OCI-LY1 (cell line): ENCODE measurements around the gene PBRM1.

Source experiments
- H2AFZ ChIP-seq: fragments of 200-600 bp; sonication (generic), shearing (Covaris generic); 2 replicates; pipeline ENCODE4 v1.6.0; 2014; ENCODE audit warnings: antibody characterized with exemption, mild to moderate bottlenecking, low read length
- H3F3A ChIP-seq: fragments of 200-600 bp; sonication (generic), shearing (Covaris generic); 2 replicates; pipeline ENCODE4 v1.6.0; 2014; ENCODE audit warnings: mild to moderate bottlenecking, antibody characterized with exemption, low read length, moderate library complexity; ENCODE audit not compliant: insufficient read depth
- H3K27ac ChIP-seq: fragments of 200-600 bp; sonication (generic); 2 replicates; pipeline ENCODE4 v1.5.1; 2014; ENCODE audit warnings: low read length, mixed run types, mild to moderate bottlenecking, low read depth; ENCODE audit not compliant: poor library complexity, severe bottlenecking
- H3K27me3 ChIP-seq: fragments of 200-600 bp; sonication (generic); 2 replicates; pipeline ENCODE4 v1.6.0; 2014; ENCODE audit warnings: antibody characterized with exemption, mild to moderate bottlenecking, low read length, moderate library complexity; ENCODE audit not compliant: insufficient read depth
- H3K36me3 ChIP-seq: fragments of 200-600 bp; sonication (generic); 2 replicates; pipeline ENCODE4 v1.6.1; 2014; ENCODE audit warnings: mild to moderate bottlenecking, antibody characterized with exemption, low read length, moderate library complexity, mixed read lengths; ENCODE audit not compliant: insufficient read depth
- H3K4me1 ChIP-seq: fragments of 200-600 bp; sonication (generic); 2 replicates; pipeline ENCODE4 v1.5.1; 2014; ENCODE audit warnings: mild to moderate bottlenecking, low read length, moderate library complexity; ENCODE audit not compliant: insufficient read depth, severe bottlenecking
- H3K4me2 ChIP-seq: fragments of 200-600 bp; sonication (generic), shearing (Covaris generic); 2 replicates; pipeline ENCODE4 v1.6.1; 2014; ENCODE audit warnings: low read length
- H3K4me3 ChIP-seq: fragments of 200-600 bp; sonication (generic); 2 replicates; pipeline ENCODE4 v1.5.1; 2014; ENCODE audit warnings: low read length, low read depth, mild to moderate bottlenecking, mixed read lengths; ENCODE audit not compliant: poor library complexity, severe bottlenecking
- H3K79me2 ChIP-seq: fragments of 200-600 bp; shearing (Covaris generic); 2 replicates; pipeline ENCODE4 v1.6.1; 2016; ENCODE audit warnings: mixed run types, low read length, mixed read lengths; ENCODE audit not compliant: insufficient read depth
- H3K9ac ChIP-seq: fragments of 200-600 bp; sonication (generic), shearing (Covaris generic); 2 replicates; pipeline ENCODE4 v1.6.1; 2014; ENCODE audit warnings: mild to moderate bottlenecking, low read length, mixed read lengths
- H3K9me2 ChIP-seq: fragments of 200-600 bp; sonication (generic), shearing (Covaris generic); 2 replicates; pipeline ENCODE4 v1.6.1; 2014; ENCODE audit warnings: low read depth, mild to moderate bottlenecking, low read length, mixed read lengths
- H3K9me3 ChIP-seq: fragments of 200-600 bp; shearing (Covaris generic); 2 replicates; pipeline ENCODE4 v1.6.1; 2014; ENCODE audit warnings: low read length, mixed read lengths
- H4K20me1 ChIP-seq: fragments of 200-600 bp; sonication (generic), shearing (Covaris generic); 2 replicates; pipeline ENCODE4 v1.6.0; 2016; ENCODE audit warnings: mild to moderate bottlenecking, low read length; ENCODE audit not compliant: insufficient read depth
- EZH2 ChIP-seq: fragments of 200-600 bp; sonication (generic), shearing (Covaris generic); IDR thresholded peaks from 2 replicates; pipeline ENCODE4 v1.8.0; 2017; ENCODE audit warnings: borderline replicate concordance, mixed run types, mild to moderate bottlenecking, antibody characterized with exemption, low read length, moderate library complexity, mixed read lengths
- TF ChIP-seq, protein P1 (sequence below): fragments of 200-600 bp; sonication (generic), shearing (Covaris generic); IDR thresholded peaks from 2 replicates; pipeline ENCODE4 v1.5.1; 2017; ENCODE audit warnings: mild to moderate bottlenecking, antibody characterized with exemption, low read length, moderate library complexity, mixed read lengths

Gene PBRM1

DNA sequence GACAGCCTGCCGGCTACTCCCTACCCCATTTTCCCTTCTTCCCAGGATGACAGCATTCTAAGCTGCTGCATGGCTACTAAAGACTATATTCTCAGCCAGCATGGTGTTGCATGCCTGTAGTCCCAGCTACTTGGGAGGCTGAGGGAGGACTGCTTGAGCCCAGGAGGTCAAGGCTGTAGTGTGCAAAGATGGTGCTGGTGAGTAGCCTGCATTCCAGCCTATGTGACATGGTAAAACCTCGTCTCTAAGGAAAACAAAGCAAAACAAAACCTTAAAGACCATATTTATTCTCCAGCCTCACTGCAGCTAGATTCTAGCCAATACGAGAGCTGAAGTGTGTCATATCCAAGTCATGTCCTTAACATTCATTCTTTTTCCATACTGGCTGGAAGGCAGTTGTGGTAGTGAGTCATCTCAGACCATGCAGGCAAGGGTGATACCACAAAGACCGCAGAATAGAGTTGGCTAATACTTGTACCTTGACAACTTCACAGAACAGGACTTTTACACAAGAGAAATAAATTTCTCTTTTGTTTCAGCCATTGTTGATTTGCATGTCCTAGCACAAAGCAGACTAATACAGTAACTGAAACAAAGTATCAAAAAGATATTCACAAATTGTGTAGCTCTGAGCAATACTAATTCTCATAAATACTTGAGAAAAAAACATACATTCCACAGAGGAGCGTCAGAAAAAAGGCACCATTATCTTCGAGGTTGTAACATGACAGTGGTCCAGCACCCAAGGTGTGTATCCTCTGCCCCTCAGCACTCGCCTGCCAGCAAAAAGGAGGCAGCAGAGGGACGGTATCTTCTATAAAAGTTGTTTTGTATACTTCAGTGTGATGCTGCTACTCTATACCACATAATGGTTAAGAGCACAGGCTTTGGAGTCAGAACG lies 14.8 kb downstream of the PBRM1 start:
- TF ChIP-seq EZH2, result no peak
- TF ChIP-seq, protein P1, sequence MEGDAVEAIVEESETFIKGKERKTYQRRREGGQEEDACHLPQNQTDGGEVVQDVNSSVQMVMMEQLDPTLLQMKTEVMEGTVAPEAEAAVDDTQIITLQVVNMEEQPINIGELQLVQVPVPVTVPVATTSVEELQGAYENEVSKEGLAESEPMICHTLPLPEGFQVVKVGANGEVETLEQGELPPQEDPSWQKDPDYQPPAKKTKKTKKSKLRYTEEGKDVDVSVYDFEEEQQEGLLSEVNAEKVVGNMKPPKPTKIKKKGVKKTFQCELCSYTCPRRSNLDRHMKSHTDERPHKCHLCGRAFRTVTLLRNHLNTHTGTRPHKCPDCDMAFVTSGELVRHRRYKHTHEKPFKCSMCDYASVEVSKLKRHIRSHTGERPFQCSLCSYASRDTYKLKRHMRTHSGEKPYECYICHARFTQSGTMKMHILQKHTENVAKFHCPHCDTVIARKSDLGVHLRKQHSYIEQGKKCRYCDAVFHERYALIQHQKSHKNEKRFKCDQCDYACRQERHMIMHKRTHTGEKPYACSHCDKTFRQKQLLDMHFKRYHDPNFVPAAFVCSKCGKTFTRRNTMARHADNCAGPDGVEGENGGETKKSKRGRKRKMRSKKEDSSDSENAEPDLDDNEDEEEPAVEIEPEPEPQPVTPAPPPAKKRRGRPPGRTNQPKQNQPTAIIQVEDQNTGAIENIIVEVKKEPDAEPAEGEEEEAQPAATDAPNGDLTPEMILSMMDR, result no peak
- Histone ChIP-seq H3F3A (no peaks in the 10 kb centered on the region), H3K79me2 (no peaks in the 10 kb centered on the region), H3K27me3 (no peaks in the 10 kb centered on the region), H3K9me2 (no peaks in the 10 kb centered on the region), H3K36me3 (peaks cover 55% of the 10 kb centered on the region), H3K9me3 (no peaks in the 10 kb centered on the region), H3K4me2 (no peak overlapping the region), H2AFZ (no peak overlapping the region), H3K27ac (no peak overlapping the region), H3K9ac (no peak overlapping the region), H3K4me1 (no peaks in the 10 kb centered on the region), H3K4me3 (no peak overlapping the region), H4K20me1 (no peaks in the 10 kb centered on the region)

DNA sequence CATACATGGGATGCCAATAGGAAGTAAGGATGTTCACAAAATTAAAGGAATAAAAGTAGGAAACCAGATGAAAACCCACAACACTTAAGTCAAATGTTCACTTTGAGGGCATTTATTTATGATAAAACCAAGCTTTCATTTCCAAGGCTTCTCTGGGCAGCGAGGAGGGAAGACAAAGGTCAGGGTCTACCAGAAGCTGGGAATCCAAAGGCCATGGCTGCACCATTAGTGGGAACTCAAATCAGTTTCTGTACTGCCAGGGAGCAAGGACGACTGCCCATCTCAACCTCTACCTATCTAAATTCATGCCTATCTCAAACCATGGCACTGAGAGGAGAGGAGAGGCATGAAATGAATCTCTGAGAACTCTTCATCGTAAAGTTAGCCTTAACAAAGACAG lies 22.6 kb downstream of the PBRM1 start:
- Histone ChIP-seq H3K9me3 (no peaks in the 10 kb centered on the region), H2AFZ (no peak overlapping the region), H3K9me2 (no peaks in the 10 kb centered on the region), H4K20me1 (no peaks in the 10 kb centered on the region), H3K36me3 (peaks cover 66% of the 10 kb centered on the region), H3K27ac (no peak overlapping the region), H3K27me3 (no peaks in the 10 kb centered on the region), H3K4me1 (no peaks in the 10 kb centered on the region), H3K79me2 (no peaks in the 10 kb centered on the region), H3K4me2 (no peak overlapping the region), H3F3A (no peaks in the 10 kb centered on the region), H3K9ac (no peak overlapping the region), H3K4me3 (no peak overlapping the region)
- TF ChIP-seq EZH2, result no peak
- TF ChIP-seq, protein P1, result no peak

DNA sequence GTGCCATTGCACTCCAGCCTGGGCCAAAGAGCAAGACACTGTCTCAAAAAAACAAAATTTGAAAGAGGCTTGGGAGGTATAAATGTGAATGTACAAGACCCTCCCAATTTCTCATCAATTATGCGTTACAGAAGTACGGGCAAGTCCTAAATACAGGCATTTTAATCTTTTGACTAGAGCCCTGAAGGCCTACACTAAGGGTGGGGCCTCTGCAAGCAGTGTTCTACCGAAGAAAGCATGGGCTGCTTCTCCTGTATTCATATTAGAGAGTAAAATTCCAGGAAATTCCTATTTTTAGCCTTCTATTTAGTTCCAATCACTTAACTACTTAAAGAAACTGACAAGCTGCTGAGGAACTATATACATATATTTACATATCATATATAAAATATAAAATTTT lies 25.7 kb downstream of the PBRM1 start:
- H3F3A ChIP-seq, result no peaks in the 10 kb centered on the region
- no peak overlapping the region for H3K27ac ChIP-seq
- no peaks in the 10 kb centered on the region for H3K9me3 ChIP-seq
- no peaks in the 10 kb centered on the region for H3K79me2 ChIP-seq
- H3K36me3 ChIP-seq, result peaks cover 84% of the 10 kb centered on the region
- no peak overlapping the region for H3K4me3 ChIP-seq
- H4K20me1 ChIP-seq, result no peaks in the 10 kb centered on the region
- H3K9ac ChIP-seq, result no peak overlapping the region
- no peak overlapping the region for H3K4me2 ChIP-seq
- no peaks in the 10 kb centered on the region for H3K4me1 ChIP-seq
- TF ChIP-seq, protein P1, result no peak
- no peak for TF ChIP-seq EZH2
- no peaks in the 10 kb centered on the region for H3K9me2 ChIP-seq
- H2AFZ ChIP-seq, result no peak overlapping the region
- H3K27me3 ChIP-seq, result no peaks in the 10 kb centered on the region
